Transverse colon (tissue), 4 donors: Measurements from ENCODE around the gene RELA.
"Not testable (repeated sequence)": the region's sequence is repeated elsewhere in the genome, so short reads cannot be mapped to it uniquely, and the experiment has no call there.

ENCODE experiments used
- CTCF ChIP-seq, 5 experiments: fragments of 200-600 bp in 3 of 5; fragments of 450-650 bp in 2 of 5; sonication (generic) in 3 of 5; IDR thresholded peaks; 1 replicate in 2 of 5; 2 replicates in 3 of 5; pipeline ENCODE4 v1.5.1; 2016 to 2017; ENCODE audit warnings: antibody characterized with exemption in 5 of 5, inconsistent platforms in 3 of 5, mild to moderate bottlenecking in 2 of 5, moderate library complexity in 1 of 5
- EP300 ChIP-seq: sonication (generic); formaldehyde crosslinking; IDR thresholded peaks from one replicate; pipeline ENCODE4 v1.6.1; 2017; ENCODE audit warnings: antibody characterized with exemption, low read depth
- POLR2A ChIP-seq: fragments of 450-650 bp; IDR thresholded peaks from one replicate; pipeline ENCODE4 v1.6.1; 2016; ENCODE audit warnings: antibody characterized with exemption, mild to moderate bottlenecking, moderate library complexity
- POLR2AphosphoS5 ChIP-seq, 3 donors: sonication (generic); formaldehyde crosslinking; IDR thresholded peaks; one replicate each; pipeline ENCODE4 v1.6.1; 2016; ENCODE audit warnings: antibody characterized with exemption in 3 of 3

- peak; percentile 64 to 89 (median 75) for TF ChIP-seq CTCF (IDR thresholded peaks at IDR 0.05)
- not testable (repeated sequence) for TF ChIP-seq POLR2A; POLR2AphosphoS5 (IDR thresholded peaks at IDR 0.05); EP300
Observed at GRCh38 chr11:65706303-65706763, 43.6 kb upstream of the RELA start.
